Activated CD8-positive, alpha-beta memory T cell treated with anti-CD3 and anti-CD28 coated beads for 36 hours (primary cell): Measurements from ENCODE around the gene NR3C1. TPM values are rescaled to one million over a fixed set of nuclear protein-coding genes. Genes with fewer than 3 reads are reported as not detected.

Experiments
- CTCF ChIA-PET: fragments of 350-600 bp; sonication (Branson Sonifier 250); formaldehyde crosslinking; loops from one replicate; lab custom pipeline; 2021; ENCODE audit warnings: antibody characterized with exemption; lab: Charles Lee
- POLR2A ChIA-PET: fragments of 350-600 bp; sonication (Branson Sonifier 250); formaldehyde crosslinking; loops from one replicate; lab custom pipeline; 2021; ENCODE audit warnings: antibody characterized with exemption; lab: Charles Lee
- total RNA-seq, 2 experiments: library from RNA; stranded (reverse); gene quantifications; one replicate each; pipeline ENCODE4 v1.2.3, GENCODE V29; 2021

Gene NR3C1
- total RNA-seq, 2 experiments from 2014 or later = 49.5 to 56.6 TPM

GRCh38 chr5:143308731-143309130, 94.8 kb downstream of the NR3C1 start:
- CTCF ChIA-PET = no interaction called here

GRCh38 chr5:143306040-143306439, 97.4 kb downstream of the NR3C1 start:
- POLR2A ChIA-PET = no interaction called here

More at GRCh38 chr5:143308731-143309130, 94.8 kb downstream of the NR3C1 start:
- POLR2A ChIA-PET = no interaction called here

GRCh38 chr5:143304836-143305475, 98.5 kb downstream of the NR3C1 start:
- CTCF ChIA-PET = no interaction called here
- POLR2A ChIA-PET = no interaction called here

More at GRCh38 chr5:143306040-143306439, 97.4 kb downstream of the NR3C1 start:
- CTCF ChIA-PET = interaction anchor here (0.6 kb wide), 1 partner anchor 604 kb away, joined by 4 read pairs; no protein-coding TSS in a partner anchor

DNA sequence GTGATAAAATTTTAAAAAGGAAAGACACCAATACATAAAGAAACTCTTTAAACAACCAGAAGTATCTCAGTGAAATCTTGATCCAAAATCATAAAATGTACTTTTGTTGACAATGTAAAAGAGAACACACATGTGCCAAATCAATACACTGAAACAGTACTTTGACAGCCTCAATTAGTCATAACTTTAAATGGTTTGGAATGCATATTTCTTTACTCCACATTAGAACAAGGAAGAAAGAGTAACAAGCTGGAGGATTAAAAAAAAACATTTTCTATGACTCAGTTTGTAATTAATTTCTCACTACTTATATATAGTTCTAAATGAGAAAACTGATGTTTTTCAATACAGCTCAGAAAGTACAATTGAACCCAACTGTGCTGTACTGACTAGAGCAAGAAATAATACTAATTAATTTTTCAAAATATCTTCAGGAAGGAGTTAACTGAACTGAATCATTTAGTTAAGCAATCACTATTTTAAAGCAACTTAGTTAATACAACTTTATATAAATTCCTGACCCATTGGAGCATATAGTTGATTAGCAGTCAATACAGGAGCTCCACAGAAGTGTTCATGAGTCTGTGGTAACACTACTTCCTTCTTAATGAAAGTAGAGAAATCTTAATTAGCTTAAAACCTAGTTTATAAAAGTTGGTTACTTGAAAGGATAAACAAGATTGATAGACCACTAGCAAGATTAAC, 101.0 kb downstream of the NR3C1 start:
- POLR2A ChIA-PET = no interaction called here
- CTCF ChIA-PET = interaction anchor here (0.7 kb wide), 1 partner anchor 27 kb away, joined by 3 read pairs; no protein-coding TSS in a partner anchor

DNA sequence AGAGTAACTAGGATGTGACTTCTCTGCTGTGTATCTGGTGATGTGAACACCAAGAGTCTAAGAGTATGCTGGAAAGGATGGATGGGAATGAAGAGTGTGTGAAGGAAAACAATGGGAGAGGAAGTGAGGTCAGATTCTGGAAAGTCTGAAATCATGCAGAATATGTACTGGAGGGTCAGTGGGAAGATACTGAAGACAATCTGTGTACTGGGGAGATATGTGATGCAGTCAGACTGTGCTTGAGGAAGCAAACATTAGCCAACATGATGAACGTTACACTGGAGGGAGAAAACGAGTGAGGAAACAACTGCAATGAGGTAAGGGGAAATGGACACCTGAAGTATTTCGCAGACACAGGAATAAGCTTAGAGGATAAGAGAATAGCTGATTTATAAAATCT, 105.7 kb downstream of the NR3C1 start:
- POLR2A ChIA-PET = no interaction called here
- CTCF ChIA-PET = interaction anchor here (0.6 kb wide), 1 partner anchor 46 kb away, joined by 3 read pairs; no protein-coding TSS in a partner anchor

DNA sequence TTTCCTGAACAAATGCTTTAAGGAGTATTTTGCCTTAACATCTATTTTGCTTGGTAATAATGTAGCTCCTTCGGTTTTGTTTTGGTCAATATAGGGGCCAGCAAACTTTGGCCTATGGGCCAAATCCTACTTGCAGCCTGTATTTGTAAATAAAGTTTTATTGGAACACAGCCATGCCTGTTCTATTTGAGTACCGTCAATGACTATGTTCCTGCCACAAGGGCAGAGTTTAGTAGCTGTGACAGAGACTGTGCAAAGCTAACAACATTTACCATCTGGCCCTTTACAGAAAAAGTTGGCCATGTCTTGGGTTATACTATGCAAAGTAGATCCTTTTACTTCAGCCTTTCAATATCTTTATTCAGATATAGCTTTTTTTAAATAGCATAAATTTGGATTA, 113.4 kb downstream of the NR3C1 start:
- CTCF ChIA-PET = interaction anchor here (0.6 kb wide), 1 partner anchor 9 kb away, joined by 3 read pairs; no protein-coding TSS in a partner anchor
- POLR2A ChIA-PET = no interaction called here

DNA sequence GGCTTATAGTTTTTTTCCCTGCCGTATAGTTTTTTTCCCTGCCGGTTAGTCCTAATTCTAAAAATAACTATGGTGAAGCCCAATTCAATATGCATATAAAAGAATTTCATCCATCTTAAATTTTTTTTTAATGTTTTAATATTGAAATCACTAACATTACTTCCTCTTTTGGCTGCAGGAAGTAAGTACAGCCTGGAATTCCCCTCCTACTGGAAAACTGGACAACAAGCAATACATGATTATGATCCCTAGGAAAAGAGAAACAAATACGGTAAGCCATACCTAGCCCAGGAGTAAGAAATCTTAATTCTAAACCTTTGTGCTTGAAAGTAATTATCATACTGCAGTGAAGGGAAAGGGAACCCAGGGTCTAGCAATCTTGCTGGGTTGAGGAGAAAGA, 119.0 kb downstream of the NR3C1 start:
- CTCF ChIA-PET = no interaction called here
- POLR2A ChIA-PET = no interaction called here

GRCh38 chr5:143284002-143284401, 119.5 kb downstream of the NR3C1 start:
- ChIA-PET POLR2A (no interaction called here), CTCF (no interaction called here)

GRCh38 chr5:143281226-143281625, 122.3 kb downstream of the NR3C1 start:
- ChIA-PET CTCF (interaction anchor here (1.1 kb wide), 1 partner anchor 906 kb away, joined by 3 read pairs; no protein-coding TSS in a partner anchor), POLR2A (no interaction called here)

- CTCF ChIA-PET = no interaction called here
- POLR2A ChIA-PET = no interaction called here
Observed at GRCh38 chr5:143279698-143280097, 123.8 kb downstream of the NR3C1 start.

DNA sequence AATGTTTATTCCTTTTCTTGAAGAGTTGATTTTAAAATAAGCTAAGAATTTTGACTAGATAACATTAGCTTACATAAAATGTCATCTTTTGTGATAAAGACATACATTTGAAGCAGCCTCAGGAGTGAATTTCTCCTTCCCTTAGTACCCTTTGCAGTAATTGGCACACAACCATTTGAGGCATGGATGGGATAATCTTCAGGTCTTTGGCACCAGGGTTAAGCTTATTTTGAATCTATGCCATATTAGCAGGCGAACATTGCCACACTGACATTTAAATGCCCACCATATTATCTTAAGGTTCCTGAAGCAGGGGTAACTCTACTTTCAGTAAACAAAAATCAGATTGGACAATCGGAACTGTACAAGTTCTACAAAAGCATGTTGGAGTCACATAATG, 126.0 kb downstream of the NR3C1 start:
- ChIA-PET POLR2A (no interaction called here), CTCF (no interaction called here)

DNA sequence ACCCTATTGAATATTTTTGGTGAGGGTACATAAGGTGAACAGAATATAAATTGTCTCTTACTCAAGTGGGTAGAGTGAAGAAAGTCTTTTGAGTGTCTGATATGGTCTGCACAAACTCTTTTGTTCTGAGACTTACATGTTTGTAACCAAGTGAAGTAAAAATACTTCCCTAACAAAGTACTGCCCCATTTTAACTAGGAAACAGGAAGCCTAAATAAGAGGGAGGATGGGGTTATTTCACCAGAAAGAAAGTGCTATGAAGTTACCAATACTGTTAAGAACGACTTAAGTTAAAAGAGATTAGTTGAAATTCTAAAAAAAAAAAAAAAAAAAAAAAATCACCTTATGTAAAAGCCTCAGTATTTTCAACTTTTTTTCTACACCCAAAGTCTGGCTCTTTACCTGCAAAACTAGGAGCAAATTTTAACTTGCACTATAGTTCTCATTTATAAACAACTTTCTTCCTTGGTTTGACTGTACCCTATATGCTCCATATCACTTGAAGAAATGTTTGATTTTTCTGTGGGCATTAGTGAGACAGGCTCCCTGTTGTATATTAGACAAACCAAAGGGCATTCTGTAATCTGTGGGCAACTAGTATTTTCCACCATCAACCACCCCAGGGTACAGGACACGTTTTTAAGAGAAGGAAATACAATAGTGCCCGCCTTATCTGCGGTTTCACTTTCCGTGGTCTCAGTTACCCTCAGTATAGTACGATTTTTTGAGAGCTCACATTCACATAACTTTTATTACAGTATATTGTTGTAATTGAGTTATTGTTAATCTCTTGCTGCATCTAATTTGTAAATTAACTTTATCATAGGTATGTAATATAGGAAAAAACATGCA, 127.7 kb downstream of the NR3C1 start:
- POLR2A ChIA-PET = no interaction called here
- CTCF ChIA-PET = no interaction called here

- ChIA-PET POLR2A (no interaction called here), CTCF (no interaction called here)
Observed at GRCh38 chr5:143274952-143275351, 128.5 kb downstream of the NR3C1 start.

DNA sequence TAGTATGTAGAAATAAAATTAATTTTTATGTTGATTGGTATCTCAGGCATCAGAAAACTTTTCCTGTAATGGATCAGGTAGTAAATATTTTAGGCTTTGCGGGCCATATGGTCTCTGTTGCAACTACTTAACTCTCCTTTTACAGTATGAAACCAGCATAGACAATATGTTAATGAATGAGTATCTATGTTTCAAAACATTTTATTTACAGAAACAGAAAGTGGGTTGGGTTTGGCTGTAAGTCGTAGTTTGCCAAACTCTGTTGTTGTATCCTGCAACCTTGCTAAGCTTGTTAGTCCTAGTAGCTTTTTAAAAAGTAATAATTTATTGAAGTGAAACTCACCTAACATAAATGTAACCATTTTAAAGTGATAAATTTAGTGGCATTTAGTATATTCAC, 132.1 kb downstream of the NR3C1 start:
- ChIA-PET CTCF (no interaction called here), POLR2A (interaction anchor here (0.6 kb wide), 1 partner anchor 28 kb away, joined by 6 read pairs; no protein-coding TSS in a partner anchor)

DNA sequence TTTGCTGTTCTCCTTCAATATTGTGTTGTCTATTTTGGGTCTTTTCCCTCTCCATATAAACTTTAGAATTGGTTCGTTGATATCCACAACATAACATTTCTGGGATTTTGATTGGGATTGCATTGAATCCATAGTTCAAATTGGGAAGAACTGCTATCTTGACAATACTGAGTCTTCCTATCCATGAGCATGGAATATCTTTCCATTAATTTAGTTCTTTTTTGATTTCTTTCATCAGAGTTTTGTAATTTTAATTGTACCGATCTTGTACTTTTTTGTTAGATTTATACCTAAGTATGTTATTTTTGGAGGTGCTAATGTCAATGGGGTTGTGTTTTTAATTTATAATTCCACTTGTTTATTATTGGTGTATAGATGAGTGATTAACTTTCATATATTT, 135.1 kb downstream of the NR3C1 start:
- POLR2A ChIA-PET = no interaction called here
- CTCF ChIA-PET = no interaction called here

DNA sequence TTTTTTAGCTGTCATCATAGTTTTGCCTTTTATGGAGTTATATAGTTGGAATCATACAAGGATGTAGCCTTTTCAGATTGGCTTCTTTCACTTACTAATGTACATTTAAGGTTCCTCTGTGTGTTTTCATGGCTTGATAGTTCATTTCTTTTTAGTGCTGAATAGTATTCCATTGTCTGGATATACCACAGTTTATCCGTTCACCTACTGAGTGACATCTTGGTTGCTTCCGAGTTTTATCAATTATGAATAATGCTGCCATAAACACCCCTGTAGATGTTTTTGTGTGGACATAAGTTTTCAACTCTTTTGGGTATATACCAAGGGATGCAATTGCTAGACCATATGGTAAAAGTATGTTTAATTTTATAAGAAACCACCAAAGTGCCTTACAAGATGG, 136.3 kb downstream of the NR3C1 start:
- ChIA-PET POLR2A (no interaction called here), CTCF (no interaction called here)

DNA sequence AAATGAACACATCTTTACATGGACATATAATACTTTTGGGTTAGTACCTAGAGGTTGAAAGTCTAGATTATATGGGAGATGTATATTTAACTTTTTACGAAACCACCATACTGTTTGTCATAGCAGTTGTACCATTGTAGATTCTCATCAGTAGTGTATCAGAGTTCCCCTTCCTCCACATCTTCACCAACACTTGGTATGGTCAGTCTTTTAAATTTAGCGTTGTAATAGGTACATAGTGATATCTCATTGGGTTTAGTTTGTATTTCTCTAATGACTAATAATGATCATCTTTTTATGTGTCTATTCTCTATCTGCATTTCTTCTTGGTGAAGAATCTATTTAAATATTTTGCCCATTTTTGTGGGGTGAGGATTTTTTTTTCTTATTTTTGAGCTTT, 137.5 kb downstream of the NR3C1 start:
- POLR2A ChIA-PET = no interaction called here
- CTCF ChIA-PET = no interaction called here

GRCh38 chr5:143263272-143263810, 140.1 kb downstream of the NR3C1 start:
- CTCF ChIA-PET = interaction anchor here (1.7 kb wide), 1 partner anchor 50 kb away, joined by 4 read pairs; no protein-coding TSS in a partner anchor
- POLR2A ChIA-PET = no interaction called here

DNA sequence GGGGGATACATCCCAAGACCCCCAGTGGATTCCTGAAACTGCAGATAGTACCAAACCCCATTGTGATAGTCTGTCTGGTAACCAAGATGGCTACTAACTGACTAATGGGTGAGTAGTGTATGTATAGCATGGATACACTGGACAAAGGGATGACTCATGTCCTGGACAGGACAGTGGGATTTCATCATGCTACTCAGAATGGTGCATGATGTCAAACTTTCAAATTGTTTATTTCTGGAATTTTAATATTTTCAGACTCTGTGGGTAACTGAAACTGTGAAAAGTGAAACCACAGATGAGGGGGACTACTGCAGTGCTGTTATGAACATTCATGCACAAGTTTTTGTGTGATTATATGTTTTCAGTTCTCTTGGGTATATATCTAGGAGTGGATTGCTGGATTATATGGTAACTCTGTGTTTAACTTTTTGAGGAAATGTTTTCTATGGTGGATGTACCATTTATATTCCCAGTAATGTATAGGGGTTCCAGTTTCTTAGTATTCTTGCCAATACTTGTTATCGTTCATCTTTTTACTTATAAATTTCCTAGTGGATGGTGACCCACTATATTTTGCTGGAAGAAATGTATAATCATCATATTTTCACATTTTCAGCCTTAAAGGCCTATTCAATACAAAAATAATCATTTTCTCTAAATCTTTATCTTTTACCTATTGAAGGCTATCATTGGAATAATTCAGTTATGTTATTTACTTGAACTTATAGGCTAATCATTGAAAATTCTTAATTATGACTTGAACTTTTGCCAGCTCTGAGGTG, 140.9 kb downstream of the NR3C1 start:
- ChIA-PET POLR2A (no interaction called here), CTCF (no interaction called here)
